T-helper 2 cell treated with Interferon-gamma antibody and Interleukin-4, amounts not matched to agents 100 ng/mL and 5 ng/mL, for 36 hours (primary cell): ENCODE results near the gene ADPRHL1. TPM values are rescaled to one million over a fixed set of nuclear protein-coding genes. Genes with fewer than 3 reads are reported as not detected.
"Not testable (repeated sequence)": the region's sequence is repeated elsewhere in the genome, so short reads cannot be mapped to it uniquely, and the experiment has no call there.

Experiments
- intact Hi-C: fragments of 100-400 bp; cut with micrococcal nuclease; formaldehyde crosslinking; loops from one replicate; pipeline ENCODE4 v1.15.1; 2023
- total RNA-seq: library from RNA; stranded (reverse); gene quantifications from 2 replicates; pipeline ENCODE4 v1.2.3, GENCODE V29; 2022

The ADPRHL1 gene
- total RNA-seq, 1 donor from 2014 or later, result 0.98 TPM

GRCh38 chr13:113483081-113483480 is 29.8 kb upstream of the ADPRHL1 start:
- intact Hi-C loops, result no loop called here

- intact Hi-C loops, result no loop called here
These were observed 25.9 kb upstream of the ADPRHL1 start for GRCh38 chr13:113479179-113479578.

- intact Hi-C loops, result no loop called here
These were observed 24.4 kb upstream of the ADPRHL1 start for GRCh38 chr13:113477724-113478123.

DNA sequence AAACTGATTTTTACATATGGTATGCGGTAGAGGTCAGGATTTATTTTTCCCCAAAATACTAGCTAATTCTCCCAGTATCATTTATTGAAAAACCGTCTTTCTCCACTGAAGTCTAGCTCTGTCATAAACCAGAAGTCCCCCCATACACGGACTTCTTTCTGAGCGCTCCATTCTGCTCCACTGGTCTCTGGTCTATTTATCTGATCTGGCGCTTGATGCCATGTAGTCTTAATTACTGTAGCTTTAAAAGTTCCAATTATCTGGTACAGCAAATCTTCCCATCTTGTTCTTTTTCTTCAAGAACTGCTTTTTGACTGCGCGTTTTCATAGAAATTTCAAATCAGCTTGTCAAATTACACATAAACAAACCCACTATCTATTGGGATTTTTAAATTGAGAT is 23.5 kb upstream of the ADPRHL1 start:
- intact Hi-C loops, result no loop called here

DNA sequence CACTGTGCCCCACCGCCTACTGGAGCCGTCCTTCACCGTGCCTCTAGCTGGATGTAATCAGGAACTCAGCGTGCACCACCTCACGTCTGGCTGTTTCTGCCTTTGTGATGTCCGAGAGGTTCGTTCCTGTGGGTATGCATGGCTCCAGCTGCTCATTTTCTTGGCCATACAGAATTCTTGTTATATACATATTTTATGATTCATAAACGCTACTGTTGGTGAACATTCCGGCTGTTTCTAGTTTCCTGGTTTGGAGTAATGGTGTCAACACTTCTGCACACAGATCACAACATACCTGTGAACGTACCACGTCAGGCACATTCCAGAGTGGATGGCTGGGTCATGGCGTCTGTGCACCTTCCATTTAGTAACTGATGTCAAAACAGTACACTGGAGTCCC is 22.6 kb upstream of the ADPRHL1 start:
- intact Hi-C loops, result no loop called here

- intact Hi-C loops, result no loop called here
These were observed 22.0 kb upstream of the ADPRHL1 start for GRCh38 chr13:113475280-113475679.

DNA sequence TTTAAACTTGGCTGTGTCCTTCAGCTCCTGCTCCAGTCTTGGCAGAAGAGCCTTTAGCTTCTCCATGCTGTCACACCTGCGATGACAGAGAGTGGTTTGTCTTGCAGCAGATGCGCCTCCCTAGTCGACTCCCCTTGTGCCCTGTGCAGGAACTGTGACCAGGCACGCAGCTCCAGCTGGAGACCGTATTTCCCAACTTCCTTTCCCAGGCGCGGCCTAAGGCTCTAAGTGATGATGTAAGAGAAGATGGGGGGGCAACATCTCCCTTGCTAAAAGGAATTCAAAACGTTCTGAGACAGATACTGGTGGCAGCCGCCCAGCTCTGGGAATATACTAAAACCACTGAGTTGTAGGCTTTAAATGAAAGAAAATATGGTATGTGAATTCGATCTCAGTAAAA is 20.9 kb upstream of the ADPRHL1 start:
- intact Hi-C loops, result no loop called here

- intact Hi-C loops, result no loop called here
These were observed 19.2 kb upstream of the ADPRHL1 start for GRCh38 chr13:113472355-113473025.

DNA sequence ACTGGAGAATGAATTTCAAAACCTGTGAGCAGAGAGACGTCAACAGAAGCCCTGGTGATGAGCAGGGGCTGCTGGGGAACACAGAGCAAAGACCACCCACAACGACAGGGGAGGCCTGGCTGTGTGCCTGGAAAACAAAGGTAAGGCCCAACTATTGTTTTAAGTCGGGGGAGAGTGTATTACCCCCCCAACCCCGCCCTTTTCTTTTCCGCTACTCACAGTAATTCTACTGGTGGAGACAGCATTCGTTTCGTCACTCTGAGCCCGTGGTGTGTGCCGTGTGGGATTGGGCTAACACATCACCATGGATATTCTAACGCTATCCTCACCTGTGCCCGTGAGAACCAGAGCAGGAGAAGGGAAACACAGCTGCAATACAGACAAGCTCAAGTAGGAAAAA is 18.6 kb upstream of the ADPRHL1 start:
- intact Hi-C loops, result no loop called here

DNA sequence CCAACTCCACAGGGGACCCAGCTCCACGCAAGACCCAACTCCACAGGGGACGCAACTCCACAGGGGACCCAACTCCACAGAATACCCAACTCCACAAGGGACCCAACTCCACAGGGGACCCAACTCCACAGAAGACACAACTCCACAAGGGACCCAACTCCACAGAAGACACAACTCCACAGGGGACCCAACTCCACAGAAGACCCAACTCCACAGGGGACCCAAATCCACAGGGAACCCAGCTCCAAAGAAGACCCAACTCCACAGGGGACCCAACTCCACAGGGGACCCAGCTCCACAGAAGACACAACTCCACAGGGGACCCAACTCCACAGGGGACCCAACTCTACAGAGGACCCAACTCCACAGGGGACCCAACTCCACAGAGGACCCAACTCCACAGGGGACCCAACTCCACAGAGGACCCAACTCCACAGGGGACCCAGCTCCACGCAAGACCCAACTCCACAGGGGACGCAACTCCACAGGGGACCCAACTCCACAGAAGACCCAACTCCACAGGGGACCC is 17.4 kb upstream of the ADPRHL1 start:
- intact Hi-C loops, result not testable (repeated sequence)

- intact Hi-C loops, result no loop called here
These were observed 16.8 kb upstream of the ADPRHL1 start for GRCh38 chr13:113470073-113470472.

DNA sequence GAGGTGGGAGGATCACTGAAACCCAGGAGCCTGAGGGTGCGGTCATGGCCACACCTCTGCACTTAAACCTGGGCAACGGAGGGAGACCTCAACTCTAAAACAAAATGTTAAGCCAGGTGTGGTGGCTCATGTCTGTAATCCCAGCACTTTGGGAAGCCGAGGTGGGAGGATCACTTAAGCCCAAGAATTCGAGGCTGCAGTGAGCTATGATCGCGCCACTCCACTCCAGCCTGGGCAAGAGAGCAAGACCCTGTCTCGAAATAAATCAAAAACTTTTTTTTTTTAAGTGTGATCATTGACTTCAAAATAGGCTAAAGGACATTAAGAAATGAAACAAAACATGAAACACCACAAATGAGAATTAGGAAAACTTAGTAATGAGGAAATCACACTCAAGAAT is 16.3 kb upstream of the ADPRHL1 start:
- intact Hi-C loops, result no loop called here

DNA sequence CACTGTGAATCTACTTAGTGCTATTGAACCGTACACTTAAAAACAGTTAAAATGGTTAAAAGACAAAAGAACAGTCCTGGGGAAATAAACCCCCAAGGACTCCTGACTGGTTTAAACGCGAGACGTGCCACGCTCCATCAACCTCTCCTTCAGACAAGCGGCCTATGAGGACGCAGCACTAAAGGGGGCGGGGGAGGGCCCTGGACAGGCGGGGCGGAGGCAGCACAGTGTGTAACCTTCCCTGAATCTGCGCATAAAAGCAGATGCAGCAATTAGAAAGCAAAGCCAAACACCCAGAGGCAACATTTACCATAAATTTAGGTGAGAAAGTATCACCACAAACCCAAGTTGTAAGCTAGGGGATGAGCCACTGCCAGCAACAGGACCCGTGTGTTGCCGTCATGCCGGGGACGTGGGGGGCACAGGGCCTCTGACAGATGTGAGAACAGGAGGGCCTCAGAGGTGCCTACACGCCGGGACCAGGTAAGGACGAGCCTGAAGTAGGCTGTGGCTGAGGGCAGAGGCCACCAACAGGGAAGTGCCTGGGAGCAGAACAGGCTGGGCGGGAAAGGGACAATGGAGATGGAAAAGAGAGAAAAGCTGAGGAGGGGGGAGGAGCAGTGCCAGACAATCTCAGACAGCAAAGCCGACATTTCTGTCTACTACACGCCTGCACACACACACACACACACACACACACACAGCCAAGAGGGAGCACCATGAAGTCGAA is 15.3 kb upstream of the ADPRHL1 start:
- intact Hi-C loops, result no loop called here

DNA sequence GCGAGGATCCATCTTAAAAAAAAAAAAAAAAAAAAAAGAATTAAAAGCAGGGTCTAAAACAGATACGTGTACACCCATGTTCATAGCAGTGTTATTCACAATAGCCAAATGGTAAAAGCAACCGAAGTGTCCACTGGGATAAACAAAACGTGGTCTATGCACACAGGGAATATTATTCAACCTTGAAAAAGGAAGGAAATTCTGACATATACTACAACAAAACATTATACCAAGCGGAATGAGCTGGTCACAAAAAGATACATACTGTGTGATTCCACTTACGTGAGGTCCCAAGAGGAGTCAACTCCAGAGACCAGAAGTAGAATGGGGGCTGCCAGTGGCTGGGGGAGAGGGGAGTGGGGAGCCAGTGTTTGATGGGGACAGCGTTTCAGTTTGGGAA is 14.7 kb upstream of the ADPRHL1 start:
- intact Hi-C loops, result no loop called here

DNA sequence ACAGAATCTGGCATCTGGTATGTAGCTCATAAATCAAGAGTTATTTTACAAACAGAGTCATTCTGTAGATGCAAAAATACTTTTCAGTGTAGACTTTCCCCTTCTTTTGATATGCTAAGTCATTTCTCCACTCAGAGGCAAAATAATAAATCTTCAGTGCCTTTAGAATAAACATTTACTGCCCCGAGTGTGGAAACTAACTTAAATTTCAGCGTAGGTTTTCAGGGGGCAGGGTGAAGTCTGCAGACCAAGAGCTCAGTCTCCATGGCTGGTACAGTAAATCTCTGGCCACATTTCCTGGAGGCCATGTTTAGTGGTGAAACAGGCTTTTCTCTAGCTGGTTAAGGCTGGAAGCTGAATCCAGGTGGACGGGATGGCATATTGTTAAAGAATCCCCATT is 13.1 kb upstream of the ADPRHL1 start:
- intact Hi-C loops, result no loop called here

- intact Hi-C loops, result no loop called here
These were observed 12.0 kb upstream of the ADPRHL1 start for GRCh38 chr13:113465300-113465699.

DNA sequence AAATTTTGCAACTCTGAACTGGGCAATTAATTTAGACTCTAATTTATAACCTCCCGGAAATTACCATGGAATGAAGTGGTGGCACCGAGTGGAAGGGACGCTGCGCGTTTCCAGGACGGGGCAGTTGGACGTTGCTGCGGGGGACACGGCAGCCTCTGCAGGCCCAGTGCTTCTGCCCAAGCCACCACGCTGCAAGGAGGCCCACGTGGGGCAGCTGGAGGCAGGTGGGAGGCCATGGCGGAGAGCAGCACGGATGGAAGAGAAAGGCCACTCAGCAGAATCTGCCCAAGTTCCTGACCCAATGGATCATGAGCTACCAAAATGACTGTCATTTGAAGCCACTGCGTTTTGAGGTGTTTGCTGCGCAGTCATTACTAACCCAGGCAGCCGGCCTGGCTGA is 11.2 kb upstream of the ADPRHL1 start:
- intact Hi-C loops, result no loop called here

GRCh38 chr13:113461022-113461751 is 7.9 kb upstream of the ADPRHL1 start:
- intact Hi-C loops, result no loop called here

GRCh38 chr13:113460599-113460998 is 7.3 kb upstream of the ADPRHL1 start:
- intact Hi-C loops, result no loop called here

- intact Hi-C loops, result no loop called here
These were observed 6.8 kb upstream of the ADPRHL1 start for GRCh38 chr13:113460064-113460555.

GRCh38 chr13:113458253-113459065 is 5.2 kb upstream of the ADPRHL1 start:
- intact Hi-C loops, result no loop called here
